GM21515 (cell line): Measurements from ENCODE around the gene RAB12.
"Not testable (repeated sequence)": the region's sequence is repeated elsewhere in the genome, so short reads cannot be mapped to it uniquely, and the experiment has no call there.

ENCODE experiments used
- ATAC-seq: cut with Tn5 transposase; IDR thresholded peaks from one replicate; pipeline ENCODE4 v1.9.1; 2021; ENCODE audit not compliant: unreplicated experiment

Gene RAB12

GRCh38 chr18:8611916-8612576 lies 2.8 kb downstream of the RAB12 start:
- ATAC-seq = no peak

- no peak for ATAC-seq
These were observed 5.6 kb downstream of the RAB12 start for GRCh38 chr18:8614875-8615274.

GRCh38 chr18:8615397-8616027 lies 6.3 kb downstream of the RAB12 start:
- ATAC-seq = no peak

GRCh38 chr18:8616028-8616401 lies 6.8 kb downstream of the RAB12 start:
- ATAC-seq = no peak

GRCh38 chr18:8617907-8618306 lies 8.7 kb downstream of the RAB12 start:
- ATAC-seq = no peak

- no peak for ATAC-seq
These were observed 9.8 kb downstream of the RAB12 start for GRCh38 chr18:8619041-8619440.

GRCh38 chr18:8619835-8620577 lies 10.8 kb downstream of the RAB12 start:
- no peak for ATAC-seq

- no peak for ATAC-seq
These were observed 11.6 kb downstream of the RAB12 start for GRCh38 chr18:8620845-8621244.

GRCh38 chr18:8622625-8623024 lies 13.4 kb downstream of the RAB12 start:
- ATAC-seq = not testable (repeated sequence)

- ATAC-seq = peak; percentile 62
These were observed 14.4 kb downstream of the RAB12 start for GRCh38 chr18:8623549-8624106.

GRCh38 chr18:8625461-8626092 lies 16.3 kb downstream of the RAB12 start:
- ATAC-seq = no peak

- ATAC-seq = no peak
These were observed 17.3 kb downstream of the RAB12 start for GRCh38 chr18:8626414-8627106.

- no peak for ATAC-seq
These were observed 17.9 kb downstream of the RAB12 start for GRCh38 chr18:8627107-8627472.

- ATAC-seq = no peak
These were observed 18.3 kb downstream of the RAB12 start for GRCh38 chr18:8627540-8627939.

GRCh38 chr18:8629602-8630001 lies 20.4 kb downstream of the RAB12 start:
- no peak for ATAC-seq

GRCh38 chr18:8630546-8630945 lies 21.3 kb downstream of the RAB12 start:
- ATAC-seq = no peak

GRCh38 chr18:8631265-8631664 lies 22.0 kb downstream of the RAB12 start:
- ATAC-seq = no peak

- no peak for ATAC-seq
These were observed 23.1 kb downstream of the RAB12 start for GRCh38 chr18:8632386-8632785.

- ATAC-seq = no peak
These were observed 25.3 kb downstream of the RAB12 start for GRCh38 chr18:8634508-8634907.

GRCh38 chr18:8635087-8635486 lies 25.9 kb downstream of the RAB12 start:
- no peak for ATAC-seq

- no peak for ATAC-seq
These were observed 30.5 kb downstream of the RAB12 start for GRCh38 chr18:8639762-8640161.
